SK-MEL-5 (cell line): ENCODE measurements around the gene PCMTD2. TPM values are rescaled to one million over a fixed set of nuclear protein-coding genes. Genes with fewer than 3 reads are reported as not detected.
"Not testable (repeated sequence)": the region's sequence is repeated elsewhere in the genome, so short reads cannot be mapped to it uniquely, and the experiment has no call there.

Experiments used
- DNase-seq: peaks from one replicate; pipeline ENCODE4 v3.0.0-alpha.2; 2016; ENCODE audit warnings: low read depth, low spot score
- in situ Hi-C: cut with HindIII; loops from 2 replicates; pipeline ENCODE4 v1.10.0; 2016; ENCODE audit warnings: low sequenced_read_pairs, high pct_unique_total_duplicates, low pct_unique_long_range_greater_than_20kb
- total RNA-seq: library from RNA; depleted of rRNA; stranded (reverse); fragments of >200 nt; shearing (Covaris generic); gene quantifications from 2 replicates; pipeline ENCODE4 v1.2.3, GENCODE V29; 2014

PCMTD2 gene
- total RNA-seq, 1 experiment from 2014 or later, result 41.1 TPM

DNA sequence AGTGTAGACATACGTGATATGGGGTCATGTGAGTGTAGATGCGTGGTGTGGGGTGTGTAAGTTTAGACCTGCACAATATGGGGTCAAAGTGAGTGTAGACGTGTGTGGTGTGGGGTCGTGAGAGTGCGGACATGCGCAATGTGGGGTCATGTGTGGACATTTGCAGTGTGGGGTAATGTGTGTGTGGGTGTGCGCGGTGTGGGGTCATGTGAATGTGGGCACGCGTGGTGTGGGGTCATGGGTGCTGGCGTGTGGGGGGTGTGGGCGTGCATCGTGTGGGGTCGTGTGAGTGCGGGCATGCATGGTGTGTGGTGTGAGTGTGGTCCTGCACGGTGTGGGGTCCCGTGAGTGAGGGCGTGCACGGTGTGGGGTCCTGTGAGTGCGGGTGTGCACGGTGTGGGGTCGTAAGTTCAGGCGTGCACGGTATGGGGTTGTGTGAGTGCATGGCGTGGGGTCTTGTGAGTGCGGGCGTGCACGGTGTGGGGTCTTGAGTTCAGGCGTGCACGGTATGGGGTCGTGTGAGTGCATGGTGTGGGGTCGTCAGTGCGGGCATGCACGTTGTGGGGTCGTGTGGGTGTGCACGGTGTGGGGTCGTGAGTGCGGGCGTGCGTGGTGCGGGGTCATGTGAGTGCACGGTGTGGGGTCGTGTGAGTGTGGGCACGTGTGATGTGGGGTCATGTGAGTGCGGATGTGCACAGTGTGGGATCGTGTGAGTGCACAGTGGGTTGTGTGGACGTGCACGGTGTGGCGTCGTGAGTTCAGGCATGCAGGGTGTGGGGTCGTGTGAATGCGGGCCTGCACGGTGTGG is 14.3 kb downstream of the PCMTD2 start:
- DNase-seq, result no peak
- in situ Hi-C loops, result no loop called here

- DNase-seq, result no peak
- in situ Hi-C loops, result no loop called here
Observed at GRCh38 chr20:64271636-64272035, 16.1 kb downstream of the PCMTD2 start.

- in situ Hi-C loops, result no loop called here
- no peak for DNase-seq
Observed at GRCh38 chr20:64273109-64273508, 17.6 kb downstream of the PCMTD2 start.

DNA sequence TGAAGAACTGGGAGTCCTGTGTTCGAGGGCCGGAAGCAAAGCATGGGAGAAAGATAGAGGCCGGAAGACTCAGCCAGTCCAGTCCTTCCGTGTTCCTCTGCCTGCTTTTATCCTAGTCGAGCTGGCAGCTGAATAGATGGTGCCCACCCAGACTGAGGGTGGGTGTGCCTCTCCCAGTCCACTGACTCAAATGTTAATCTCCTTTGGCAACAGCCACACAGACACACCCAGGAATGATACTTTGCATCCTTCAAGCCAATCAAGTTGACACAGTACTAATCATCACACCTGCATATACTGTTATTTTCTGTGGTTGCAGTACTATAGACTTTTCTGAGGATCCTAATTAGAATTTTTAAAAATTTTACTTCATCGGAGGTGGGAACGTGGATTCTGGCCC is 21.3 kb downstream of the PCMTD2 start:
- in situ Hi-C loops, result no loop called here
- no peak for DNase-seq

GRCh38 chr20:64277571-64278316 is 22.2 kb downstream of the PCMTD2 start:
- DNase-seq, result no peak
- in situ Hi-C loops, result no loop called here

GRCh38 chr20:64278317-64278681 is 22.8 kb downstream of the PCMTD2 start:
- in situ Hi-C loops, result no loop called here
- no peak for DNase-seq

DNA sequence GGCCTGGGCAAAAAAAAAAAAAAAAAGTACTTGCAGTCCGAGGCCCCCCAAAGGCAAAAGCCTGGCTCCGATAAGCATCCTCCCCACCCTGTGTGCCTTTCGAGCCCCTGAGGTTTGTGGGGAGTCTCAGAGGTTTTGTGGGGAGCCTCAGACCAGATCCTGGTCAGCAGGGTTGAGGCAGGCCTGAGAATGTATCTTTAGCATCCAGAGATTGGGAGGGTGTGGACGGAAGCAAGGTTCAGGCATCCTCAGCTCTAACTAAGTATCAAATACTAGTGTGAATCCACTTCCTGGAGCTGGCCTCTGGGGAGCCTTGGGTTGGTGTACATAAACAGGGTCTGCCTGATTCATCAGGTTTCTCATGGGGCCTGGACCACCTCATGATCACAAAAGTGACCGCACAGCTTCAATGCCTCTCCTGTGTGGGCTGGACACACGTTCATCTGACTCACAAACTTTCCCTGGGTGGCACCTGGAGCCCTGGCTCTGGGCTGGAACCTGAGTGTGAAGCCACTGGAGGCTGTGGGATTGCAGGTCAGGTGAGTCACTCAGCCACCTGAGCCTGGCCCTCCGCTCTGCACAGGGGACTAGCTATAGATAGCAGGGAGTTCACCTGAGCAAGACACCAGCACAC is 24.4 kb downstream of the PCMTD2 start:
- in situ Hi-C loops, result no loop called here
- DNase-seq, result no peak

- in situ Hi-C loops, result no loop called here
- DNase-seq, result no peak
Observed at GRCh38 chr20:64280460-64280843, 24.9 kb downstream of the PCMTD2 start.

GRCh38 chr20:64283646-64284045 is 28.1 kb downstream of the PCMTD2 start:
- no peak for DNase-seq
- in situ Hi-C loops, result no loop called here

DNA sequence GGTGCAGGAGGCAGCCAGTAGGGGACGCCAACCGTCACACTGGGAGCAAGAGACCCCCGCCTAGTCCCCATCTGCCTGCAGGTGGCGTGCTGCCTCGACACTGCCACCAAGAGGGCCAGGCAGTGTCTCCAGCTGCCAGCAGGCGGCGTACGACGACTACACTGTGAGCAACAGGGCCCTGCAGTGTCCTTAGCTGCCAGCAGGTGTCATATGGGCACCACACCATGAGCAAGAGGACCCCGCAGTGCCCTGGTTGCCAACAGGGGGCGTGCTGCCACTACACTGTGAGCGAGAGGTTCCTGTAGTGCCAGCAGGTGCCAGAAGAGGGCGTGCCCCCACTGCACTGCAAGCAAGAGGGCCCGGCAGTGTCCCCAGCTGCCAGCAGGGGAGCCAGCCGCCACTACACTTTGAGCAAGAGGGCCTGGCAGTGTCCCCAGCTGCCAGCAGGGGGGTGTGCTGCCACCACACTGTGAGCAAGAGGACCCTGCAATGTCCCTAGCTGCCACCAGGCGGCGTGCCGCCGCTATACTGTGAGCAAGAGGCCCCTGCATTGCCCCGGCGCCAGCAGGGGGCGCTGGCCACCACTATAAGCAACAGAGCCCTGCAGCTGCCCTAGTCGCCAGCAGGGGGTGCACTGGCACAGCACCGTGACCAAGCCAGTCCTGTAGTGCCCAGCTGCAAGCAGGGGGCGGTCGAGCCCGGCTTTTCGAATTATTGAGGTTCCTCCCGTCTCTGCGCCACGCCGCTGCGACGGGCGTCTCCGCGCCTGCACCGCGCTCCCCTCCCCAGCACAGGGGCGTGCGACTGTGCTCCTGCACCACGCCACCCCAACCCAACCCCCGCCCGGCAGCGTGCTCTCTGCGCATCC is 30.3 kb downstream of the PCMTD2 start:
- in situ Hi-C loops, result not testable (repeated sequence)
- DNase-seq, result peak; percentile 64

DNA sequence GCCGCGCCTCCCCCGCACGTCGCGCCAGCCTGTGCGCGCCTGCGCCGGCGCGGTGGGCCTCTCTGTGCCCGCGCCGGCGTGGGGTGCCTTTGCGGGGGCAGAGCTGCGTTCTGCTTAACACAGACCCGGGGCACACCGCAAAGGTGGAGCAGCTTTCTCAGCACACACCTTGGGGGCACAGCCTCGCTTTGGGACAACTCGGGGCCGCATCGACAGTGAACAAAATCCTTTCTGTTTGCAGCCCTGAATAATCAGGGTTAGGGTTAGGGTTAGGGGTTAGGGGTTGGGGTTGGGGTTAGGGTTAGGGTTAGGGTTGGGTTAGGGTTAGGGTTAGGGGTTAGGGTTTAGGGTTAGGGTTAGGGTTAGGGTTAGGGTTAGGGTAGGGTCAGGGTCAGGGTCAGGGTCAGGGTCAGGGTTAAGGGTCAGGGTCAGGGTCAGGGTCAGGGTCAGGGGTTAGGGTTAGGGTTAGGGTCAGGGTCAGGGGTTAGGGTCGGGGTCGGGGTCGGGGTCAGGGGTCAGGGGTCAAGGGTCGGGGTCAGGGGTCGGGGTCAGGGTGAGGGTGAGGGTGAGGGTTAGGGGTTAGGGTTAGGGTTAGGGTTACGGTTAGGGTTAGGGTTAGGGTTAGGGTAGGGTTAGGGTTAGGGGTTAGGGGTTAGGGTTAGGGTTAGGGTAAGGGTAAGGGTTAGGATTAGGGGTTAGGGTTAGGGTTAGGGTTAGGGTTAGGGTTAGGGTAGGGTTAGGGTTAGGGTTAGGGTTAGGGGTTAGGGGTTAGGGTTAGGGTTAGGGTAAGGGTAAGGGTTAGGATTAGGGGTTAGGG is 31.1 kb downstream of the PCMTD2 start:
- in situ Hi-C loops, result not testable (repeated sequence)

GRCh38 chr20:64287264-64287590 is 31.7 kb downstream of the PCMTD2 start:
- in situ Hi-C loops, DNase-seq: not testable (repeated sequence)

More for the DNA sequence above, 31.1 kb downstream of the PCMTD2 start:
- DNase-seq, result not testable (repeated sequence)

DNA sequence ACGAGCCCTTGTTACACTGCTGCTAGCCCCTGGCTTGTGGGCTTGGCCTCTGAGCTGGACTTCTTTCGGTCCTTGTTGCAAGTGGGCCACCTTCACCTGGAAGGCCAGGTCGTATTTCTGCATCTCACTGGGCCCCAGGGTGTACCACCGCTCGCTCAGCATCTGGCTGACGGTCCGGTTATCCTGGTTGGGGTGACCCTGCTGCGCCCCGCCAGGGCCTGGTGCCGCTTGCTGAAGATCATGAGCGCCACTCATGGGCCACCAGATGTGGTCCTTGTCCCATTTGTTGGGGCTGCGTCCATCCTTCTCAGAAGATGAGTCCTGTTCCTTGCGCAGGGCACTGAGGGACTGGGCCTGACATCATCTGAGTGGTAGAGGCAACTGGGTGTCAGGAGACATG is 36.6 kb downstream of the PCMTD2 start:
- DNase-seq, in situ Hi-C loops: not testable (repeated sequence)

- in situ Hi-C loops, result not testable (repeated sequence)
Observed at GRCh38 chr20:64303086-64303485, 47.5 kb downstream of the PCMTD2 start.

DNA sequence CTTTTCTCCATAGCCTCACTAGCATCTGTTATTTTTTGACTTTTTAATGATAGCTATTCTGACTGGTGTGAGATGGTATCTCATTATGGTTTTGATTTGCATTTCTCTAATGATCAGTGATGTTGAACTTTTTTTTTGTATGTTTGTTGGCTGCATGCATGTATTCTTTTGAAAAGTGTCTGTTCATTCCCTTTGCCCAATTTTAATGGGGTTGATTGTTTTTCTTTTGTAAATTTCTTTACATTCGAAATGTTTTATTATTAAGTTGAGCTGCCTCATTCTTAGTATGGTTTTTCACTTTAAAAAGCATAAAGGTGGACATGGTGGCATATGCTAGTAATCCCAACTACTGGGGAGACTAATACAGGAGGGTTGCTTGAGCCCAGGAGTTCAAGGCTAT is 58.2 kb downstream of the PCMTD2 start:
- in situ Hi-C loops, DNase-seq: not testable (repeated sequence)

More at GRCh38 chr20:64303086-64303485, 47.5 kb downstream of the PCMTD2 start:
- DNase-seq, result not testable (repeated sequence)

GRCh38 chr20:64315381-64315780 is 59.8 kb downstream of the PCMTD2 start:
- in situ Hi-C loops, DNase-seq: not testable (repeated sequence)

- in situ Hi-C loops, DNase-seq: not testable (repeated sequence)
Observed at GRCh38 chr20:64315884-64316283, 60.3 kb downstream of the PCMTD2 start.
